Astrocyte (in vitro differentiated cells and primary cell): ENCODE measurements around the gene HECW1. TPM values are rescaled to one million over a fixed set of nuclear protein-coding genes. Genes with fewer than 3 reads are reported as not detected.

Experiments
- DNase-seq: peaks from one replicate; pipeline ENCODE4 v3.0.0-alpha.2; 2010; ENCODE audit warnings: low read depth
- FAIRE-seq: peaks from 2 replicates; lab custom pipeline; 2011; peaks lifted over from hg19 to GRCh38; lab: Jason Lieb, UNC
- H2AFZ ChIP-seq: 2 replicates; pipeline ENCODE4 v1.6.0; 2012; ENCODE audit warnings: low read depth, low read length, inconsistent platforms
- H3K27ac ChIP-seq: 2 replicates; pipeline ENCODE4 v1.5.1; 2011; ENCODE audit warnings: low read depth, low read length, inconsistent platforms
- H3K27me3 ChIP-seq: 2 replicates; pipeline ENCODE4 v1.6.0; 2011; ENCODE audit warnings: low read length, inconsistent platforms; ENCODE audit not compliant: insufficient read depth
- H3K36me3 ChIP-seq: 2 replicates; pipeline ENCODE4 v1.5.1; 2011; ENCODE audit warnings: low read length, inconsistent platforms; ENCODE audit not compliant: insufficient read depth
- H3K4me1 ChIP-seq: 2 replicates; pipeline ENCODE4 v1.5.1; 2011; ENCODE audit warnings: low read length, inconsistent platforms; ENCODE audit not compliant: insufficient read depth
- H3K4me2 ChIP-seq: 2 replicates; pipeline ENCODE4 v1.6.0; 2012; ENCODE audit warnings: low read length, inconsistent platforms
- H3K4me3 ChIP-seq: 2 replicates; pipeline ENCODE4 v1.5.1; 2011; ENCODE audit warnings: low read depth, mild to moderate bottlenecking, low read length, inconsistent platforms; ENCODE audit not compliant: insufficient read depth
- H3K79me2 ChIP-seq: 2 replicates; pipeline ENCODE4 v1.6.0; 2012; ENCODE audit warnings: mild to moderate bottlenecking, low read length, inconsistent platforms; ENCODE audit not compliant: insufficient read depth
- H3K9ac ChIP-seq: 2 replicates; pipeline ENCODE4 v1.6.0; 2012; ENCODE audit warnings: mild to moderate bottlenecking, low read length, inconsistent platforms
- H3K9me3 ChIP-seq: 2 replicates; pipeline ENCODE4 v1.5.1; 2012; ENCODE audit warnings: low read depth, mild to moderate bottlenecking, low read length, inconsistent platforms; ENCODE audit not compliant: insufficient read depth
- H4K20me1 ChIP-seq: 2 replicates; pipeline ENCODE4 v1.6.0; 2012; ENCODE audit warnings: low read length, inconsistent platforms; ENCODE audit not compliant: insufficient read depth
- H3K27ac Mint-ChIP-seq: one replicate; pipeline ENCODE4 v1.8.0; 2021; ENCODE audit warnings: mild to moderate bottlenecking, mixed read lengths; ENCODE audit not compliant: unreplicated experiment
- H3K27me3 Mint-ChIP-seq: one replicate; pipeline ENCODE4 v1.8.0; 2021; ENCODE audit warnings: low read depth, mixed read lengths; ENCODE audit not compliant: unreplicated experiment
- H3K36me3 Mint-ChIP-seq: one replicate; pipeline ENCODE4 v1.8.0; 2021; ENCODE audit warnings: low read depth, mixed read lengths; ENCODE audit not compliant: unreplicated experiment
- H3K4me1 Mint-ChIP-seq: one replicate; pipeline ENCODE4 v1.8.0; 2021; ENCODE audit warnings: low read depth, mixed read lengths; ENCODE audit not compliant: unreplicated experiment
- H3K4me3 Mint-ChIP-seq: one replicate; pipeline ENCODE4 v1.8.0; 2021; ENCODE audit warnings: mild to moderate bottlenecking, moderate library complexity, mixed read lengths; ENCODE audit not compliant: unreplicated experiment
- H3K9me3 Mint-ChIP-seq: one replicate; pipeline ENCODE4 v1.8.0; 2021; ENCODE audit warnings: mild to moderate bottlenecking, mixed read lengths; ENCODE audit not compliant: unreplicated experiment
- CTCF ChIP-seq: IDR thresholded peaks from 2 replicates; pipeline ENCODE4 v1.5.1; 2011; ENCODE audit warnings: low read depth, mild to moderate bottlenecking, inconsistent platforms, low read length, moderate library complexity; ENCODE audit not compliant: insufficient read depth
- EZH2 ChIP-seq: IDR thresholded peaks from 2 replicates; pipeline ENCODE4 v1.6.1; 2012; ENCODE audit warnings: mild to moderate bottlenecking, low read length, inconsistent platforms; ENCODE audit not compliant: insufficient read depth
- total RNA-seq: library from RNA; stranded (reverse); gene quantifications from 2 replicates; pipeline ENCODE4 v1.2.1, GENCODE V29; 2021

Gene HECW1
- total RNA-seq, 1 donor from 2014 or later: 3.3 TPM

GRCh38 chr7:43480581-43480980 lies 368.1 kb downstream of the HECW1 start:
- DNase-seq (no peak), FAIRE-seq (no peak)
- no peaks in the 10 kb centered on the region for H3K36me3 Mint-ChIP-seq
- peaks cover 5% of the 10 kb centered on the region for H3K4me1 ChIP-seq
- H3K9me3 Mint-ChIP-seq: peaks cover 3% of the 10 kb centered on the region
- H3K4me3 ChIP-seq: no peak overlapping the region
- H3K36me3 ChIP-seq: no peaks in the 10 kb centered on the region
- H3K9me3 ChIP-seq: no peaks in the 10 kb centered on the region
- no peak overlapping the region for H2AFZ ChIP-seq
- no peak overlapping the region for H3K9ac ChIP-seq
- no peaks in the 10 kb centered on the region for H3K79me2 ChIP-seq
- H3K4me1 Mint-ChIP-seq: peaks cover 19% of the 10 kb centered on the region
- no peak for TF ChIP-seq EZH2
- TF ChIP-seq CTCF: no peak
- no peak overlapping the region for H3K4me3 Mint-ChIP-seq
- no peak overlapping the region for H3K27ac Mint-ChIP-seq
- no peaks in the 10 kb centered on the region for H3K27me3 Mint-ChIP-seq
- peaks cover 4% of the 10 kb centered on the region for H3K27me3 ChIP-seq
- H3K27ac ChIP-seq: no peak overlapping the region
- no peak overlapping the region for H3K4me2 ChIP-seq
- no peaks in the 10 kb centered on the region for H4K20me1 ChIP-seq

- peaks cover 22% of the 10 kb centered on the region for H3K4me1 Mint-ChIP-seq
- no peaks in the 10 kb centered on the region for H3K36me3 ChIP-seq
- H3K9me3 Mint-ChIP-seq: peaks cover 3% of the 10 kb centered on the region
- peak; percentile 83 for DNase-seq
- no peaks in the 10 kb centered on the region for H3K27me3 Mint-ChIP-seq
- no peaks in the 10 kb centered on the region for H3K79me2 ChIP-seq
- H3K4me3 Mint-ChIP-seq: peak overlapping the region; percentile 65
- H2AFZ ChIP-seq: no peak overlapping the region
- H3K27ac Mint-ChIP-seq: peak overlapping the region; percentile 17
- no peaks in the 10 kb centered on the region for H3K36me3 Mint-ChIP-seq
- no peaks in the 10 kb centered on the region for H3K9me3 ChIP-seq
- peaks cover 5% of the 10 kb centered on the region for H3K4me1 ChIP-seq
- no peak for FAIRE-seq
- peaks cover 4% of the 10 kb centered on the region for H3K27me3 ChIP-seq
- H3K4me3 ChIP-seq: no peak overlapping the region
- H4K20me1 ChIP-seq: no peaks in the 10 kb centered on the region
- H3K4me2 ChIP-seq: peak overlapping the region; percentile 32
- TF ChIP-seq CTCF (no peak), EZH2 (peak; percentile 30)
- H3K9ac ChIP-seq: no peak overlapping the region
- H3K27ac ChIP-seq: no peak overlapping the region
Measured at GRCh38 chr7:43481902-43482678, 369.6 kb downstream of the HECW1 start.

- TF ChIP-seq EZH2 (no peak), CTCF (no peak)
- Histone ChIP-seq H2AFZ (no peak overlapping the region), H3K36me3 (no peaks in the 10 kb centered on the region), H3K4me2 (peak overlapping the region; percentile 32), H3K27ac (no peak overlapping the region), H3K9ac (no peak overlapping the region), H3K4me3 (no peak overlapping the region), H3K4me1 (peaks cover 5% of the 10 kb centered on the region), H4K20me1 (no peaks in the 10 kb centered on the region), H3K79me2 (no peaks in the 10 kb centered on the region), H3K9me3 (no peaks in the 10 kb centered on the region), H3K27me3 (peaks cover 4% of the 10 kb centered on the region)
- Mint-ChIP-seq H3K27ac (peak overlapping the region; percentile 17), H3K4me1 (peaks cover 29% of the 10 kb centered on the region), H3K27me3 (no peaks in the 10 kb centered on the region), H3K36me3 (no peaks in the 10 kb centered on the region), H3K9me3 (peaks cover 3% of the 10 kb centered on the region), H3K4me3 (no peak overlapping the region)
- DNase-seq (no peak), FAIRE-seq (no peak)
Measured at GRCh38 chr7:43482679-43483252, 370.3 kb downstream of the HECW1 start.
